Measurements from ENCODE around the gene TGFBR3L.

TGFBR3L gene

DNA sequence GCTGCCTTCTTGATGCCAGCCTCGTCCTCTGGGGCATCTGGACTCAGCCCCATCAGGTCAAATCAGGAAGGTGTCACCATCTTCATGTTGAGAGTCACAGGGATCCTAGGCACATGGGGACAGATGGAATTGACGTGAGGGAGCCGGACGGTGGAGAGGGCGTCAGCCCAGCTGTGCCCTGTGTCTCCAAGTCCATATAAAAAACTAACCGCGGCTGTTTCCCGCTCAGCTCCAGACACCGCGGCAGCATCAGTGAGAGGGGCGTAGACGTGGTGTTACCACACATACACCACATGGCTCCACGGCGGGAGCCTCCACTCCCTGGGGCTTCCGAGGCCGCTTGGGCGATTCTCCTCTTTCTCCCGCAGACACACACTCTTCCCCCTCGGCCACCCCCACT, 34.8 kb upstream of the TGFBR3L start:
- no peak for DNase-seq (ENCODE audit: low read depth)

GRCh38 chr19:7881910-7882309, 32.7 kb upstream of the TGFBR3L start:
- no peak for DNase-seq (ENCODE audit: low read depth)

DNA sequence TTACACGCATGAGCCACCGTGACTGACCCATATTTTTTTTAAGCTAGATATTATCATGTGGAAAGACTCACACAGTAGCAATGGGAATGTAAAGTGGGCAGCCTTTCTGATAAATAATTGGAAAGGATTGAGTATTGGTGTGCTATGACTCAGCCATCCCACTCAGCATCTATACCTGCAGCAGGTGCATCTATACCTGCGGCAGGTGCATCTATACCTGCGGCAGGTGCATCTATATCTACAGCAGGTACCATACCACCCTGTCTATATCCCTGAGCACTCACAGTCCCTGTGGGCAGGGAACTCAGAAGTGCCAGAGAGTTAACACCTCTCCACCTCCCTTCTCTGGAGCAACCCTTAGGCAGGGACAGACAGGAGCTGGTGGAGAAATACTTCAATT, 31.5 kb upstream of the TGFBR3L start:
- DNase-seq (ENCODE audit: low read depth), result no peak

GRCh38 chr19:7883796-7884570, 30.6 kb upstream of the TGFBR3L start:
- peak; percentile 30 for DNase-seq (ENCODE audit: low read depth)

- DNase-seq (ENCODE audit: low read depth), result no peak
Observed at GRCh38 chr19:7885818-7886217, 28.8 kb upstream of the TGFBR3L start.

DNA sequence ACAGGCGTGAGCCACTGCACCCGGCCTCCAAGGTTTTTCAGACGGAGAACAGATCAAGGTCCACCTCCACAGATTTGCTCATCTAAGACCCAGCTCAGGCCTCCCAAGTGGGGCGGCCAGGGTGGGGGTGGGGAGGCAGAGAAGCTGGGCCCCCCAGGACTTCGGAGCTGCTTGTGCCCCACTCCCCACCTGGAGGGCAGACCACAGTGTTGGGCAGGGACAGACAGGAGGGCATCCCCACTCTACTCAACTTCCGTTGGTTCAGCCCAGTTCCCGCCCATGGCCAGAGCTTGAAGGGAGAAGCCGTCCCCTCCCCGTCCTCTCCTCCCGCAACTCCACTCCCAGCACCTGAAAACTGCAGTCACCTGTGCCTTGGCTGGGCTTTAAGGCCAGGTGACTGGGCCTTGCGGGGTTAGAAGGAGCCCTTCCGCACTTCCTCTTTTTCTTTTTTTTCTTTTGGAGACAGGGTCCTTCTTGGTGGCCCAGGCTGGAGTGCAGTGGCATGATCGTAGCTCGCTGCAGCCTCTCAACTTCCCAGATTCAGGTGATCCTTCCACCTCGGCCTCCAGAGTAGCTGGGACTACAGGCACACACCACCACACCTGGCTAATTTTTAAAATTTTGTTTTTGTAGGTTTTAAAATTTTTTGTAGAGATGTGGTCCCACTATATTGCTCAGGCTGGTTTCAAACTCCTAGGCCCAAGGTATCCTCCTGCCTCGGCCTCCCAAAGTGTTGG, 27.1 kb upstream of the TGFBR3L start:
- DNase-seq (ENCODE audit: low read depth), result no peak

- DNase-seq (ENCODE audit: low read depth), result peak; percentile 72
Observed at GRCh38 chr19:7888145-7888825, 26.3 kb upstream of the TGFBR3L start, which contains the start of gene LRRC8E. TSS of gene LRRC8E (plus strand) at chr19:7888510. CDS start at chr19:7895604, 7,094 bp downstream.

GRCh38 chr19:7888826-7889217, 25.8 kb upstream of the TGFBR3L start:
- DNase-seq (ENCODE audit: low read depth), result no peak

GRCh38 chr19:7893362-7894101, 21.1 kb upstream of the TGFBR3L start:
- peak; percentile 75 for DNase-seq (ENCODE audit: low read depth)

DNA sequence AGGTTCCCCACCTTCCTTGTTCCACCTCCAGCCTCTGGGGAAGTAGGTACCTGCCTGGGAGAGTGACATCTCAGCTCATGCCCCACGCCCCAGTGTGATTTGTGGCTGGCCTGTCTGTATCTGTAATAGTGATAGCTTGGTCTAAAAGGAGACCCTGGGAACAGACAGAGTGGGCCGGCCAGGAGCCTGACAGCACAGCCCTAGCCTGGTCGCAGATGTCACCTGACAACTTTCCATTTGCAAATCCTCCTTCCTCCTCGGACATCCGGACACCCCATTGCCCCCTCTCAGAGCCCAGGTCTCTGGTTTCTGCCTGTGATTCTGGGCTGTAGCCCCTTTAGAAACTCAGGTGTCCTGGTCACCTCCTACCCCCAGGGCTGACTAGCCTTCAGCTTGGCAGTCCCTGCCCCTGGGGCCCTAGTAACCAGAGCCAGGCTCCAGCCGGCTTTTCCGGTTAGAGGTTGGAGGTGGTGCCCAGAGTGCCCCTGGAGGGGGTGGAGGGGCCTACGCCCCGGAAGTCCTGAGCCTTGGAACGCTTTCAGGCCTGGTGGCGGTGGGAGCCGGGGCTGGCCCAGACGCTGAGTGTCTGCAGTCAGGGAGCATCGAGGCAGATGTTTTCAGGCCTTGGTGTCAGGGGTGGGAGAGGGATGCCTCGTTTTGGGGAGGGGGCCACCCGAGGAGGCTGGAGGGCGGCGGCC, 19.9 kb upstream of the TGFBR3L start:
- DNase-seq (ENCODE audit: low read depth), result no peak

GRCh38 chr19:7895565-7895964, 19.1 kb upstream of the TGFBR3L start:
- DNase-seq (ENCODE audit: low read depth), result no peak

GRCh38 chr19:7897292-7897691, 17.3 kb upstream of the TGFBR3L start:
- DNase-seq (ENCODE audit: low read depth), result no peak

- no peak for DNase-seq (ENCODE audit: low read depth)
Observed at GRCh38 chr19:7898967-7899366, 15.7 kb upstream of the TGFBR3L start.

GRCh38 chr19:7899751-7900378, 14.8 kb upstream of the TGFBR3L start:
- no peak for DNase-seq (ENCODE audit: low read depth)

GRCh38 chr19:7900401-7900870, 14.2 kb upstream of the TGFBR3L start:
- no peak for DNase-seq (ENCODE audit: low read depth)

DNA sequence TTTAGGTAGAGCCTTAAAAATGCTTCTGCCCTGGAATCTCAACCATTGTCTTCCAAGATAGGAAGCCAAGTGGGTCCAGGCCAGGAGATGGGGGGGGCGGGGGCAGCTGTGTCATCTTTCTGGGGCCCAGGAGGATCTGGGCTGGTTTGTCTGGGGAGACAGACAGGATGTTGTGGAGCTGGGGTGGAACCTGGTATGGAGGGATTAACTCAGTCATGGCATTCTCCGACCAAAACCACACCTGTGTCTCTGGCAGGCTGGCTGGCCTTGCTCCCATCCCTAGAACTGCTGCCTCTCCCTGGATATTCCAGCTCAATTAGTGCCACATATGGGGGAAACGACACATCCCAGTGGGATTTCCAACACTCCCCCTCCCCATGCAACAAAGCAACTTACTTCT, 13.7 kb upstream of the TGFBR3L start:
- DNase-seq (ENCODE audit: low read depth), result no peak

DNA sequence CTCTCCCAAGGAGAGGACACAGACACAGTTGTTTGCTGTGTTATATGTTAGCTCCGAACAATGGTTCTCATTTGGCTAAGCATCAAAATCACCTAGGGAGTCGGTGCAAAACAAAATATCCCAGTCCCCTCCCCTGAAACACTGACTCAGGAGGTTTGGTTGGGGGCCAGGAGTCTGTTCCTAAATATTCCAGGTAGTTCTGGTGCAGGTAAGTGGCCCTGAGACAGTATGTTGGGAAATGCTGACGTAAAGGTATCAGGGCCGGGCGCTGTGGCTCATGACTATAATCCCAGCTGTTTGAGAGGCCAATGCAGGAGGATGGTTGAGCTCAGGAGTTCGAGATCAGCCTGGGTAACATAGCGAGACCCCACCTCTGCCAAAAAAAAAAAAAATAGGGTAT, 13.3 kb upstream of the TGFBR3L start:
- no peak for DNase-seq (ENCODE audit: low read depth)

GRCh38 chr19:7902796-7903243, 11.8 kb upstream of the TGFBR3L start:
- DNase-seq (ENCODE audit: low read depth), result no peak

GRCh38 chr19:7903244-7904073, 11.2 kb upstream of the TGFBR3L start, which contains the start of gene MAP2K7:
TSS of gene MAP2K7 (plus strand) at chr19:7903877. CDS start at chr19:7903945, 68 bp downstream.
- peak; percentile 97 for DNase-seq (ENCODE audit: low read depth)

Measured in iris pigment epithelial cell (primary cell).